HG03064 (cell line): ENCODE measurements around the gene B4GALNT3.

Experiments
- ATAC-seq: cut with Tn5 transposase; IDR thresholded peaks from one replicate; pipeline ENCODE4 v1.9.1; 2021; ENCODE audit warnings: low read depth; ENCODE audit not compliant: unreplicated experiment

B4GALNT3 gene

GRCh38 chr12:507391-507796 lies 47.7 kb downstream of the B4GALNT3 start:
- no peak for ATAC-seq

GRCh38 chr12:508145-508544 lies 48.4 kb downstream of the B4GALNT3 start:
- no peak for ATAC-seq

GRCh38 chr12:508795-509194 lies 49.1 kb downstream of the B4GALNT3 start:
- ATAC-seq: no peak

- no peak for ATAC-seq
These were observed 49.8 kb downstream of the B4GALNT3 start for GRCh38 chr12:509500-509899.

DNA sequence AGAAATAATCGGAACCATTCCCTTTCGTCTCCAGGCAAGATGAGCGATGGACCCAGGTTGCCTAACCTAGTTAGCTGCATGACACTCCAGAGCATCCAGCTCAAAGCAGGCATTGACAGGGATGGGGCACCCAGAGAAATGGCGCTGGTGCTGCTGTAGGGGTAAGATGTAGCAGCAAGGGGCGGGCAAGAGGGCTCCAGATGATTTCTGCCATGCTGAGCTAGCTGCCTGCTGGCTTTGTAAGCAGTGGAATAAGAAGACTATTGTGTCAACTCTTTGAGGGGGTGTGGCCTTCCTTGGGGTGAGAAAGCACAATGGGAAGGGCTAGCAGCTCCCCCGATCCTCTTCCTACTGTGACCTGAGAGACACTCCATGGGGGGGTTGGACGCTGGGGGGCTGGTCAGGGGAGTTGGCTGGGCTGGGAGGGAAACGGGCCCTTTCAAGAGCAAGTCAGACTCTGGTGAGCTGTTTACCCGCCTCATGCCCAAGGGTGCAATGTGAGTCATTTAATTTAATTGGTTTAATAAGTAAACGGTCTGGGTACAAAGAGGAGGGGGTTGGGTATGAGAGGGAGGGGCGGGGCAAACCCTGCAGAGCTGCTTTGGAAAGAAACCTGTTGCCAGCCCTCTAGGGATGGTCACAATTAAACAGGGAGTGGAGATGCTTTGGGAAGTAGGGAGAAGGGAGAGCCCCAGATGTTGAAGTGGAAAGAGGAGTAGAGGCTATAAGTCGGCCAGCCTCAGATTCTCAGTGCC lies 50.5 kb downstream of the B4GALNT3 start:
- ATAC-seq: no peak

GRCh38 chr12:512933-513332 lies 53.2 kb downstream of the B4GALNT3 start:
- ATAC-seq: no peak

DNA sequence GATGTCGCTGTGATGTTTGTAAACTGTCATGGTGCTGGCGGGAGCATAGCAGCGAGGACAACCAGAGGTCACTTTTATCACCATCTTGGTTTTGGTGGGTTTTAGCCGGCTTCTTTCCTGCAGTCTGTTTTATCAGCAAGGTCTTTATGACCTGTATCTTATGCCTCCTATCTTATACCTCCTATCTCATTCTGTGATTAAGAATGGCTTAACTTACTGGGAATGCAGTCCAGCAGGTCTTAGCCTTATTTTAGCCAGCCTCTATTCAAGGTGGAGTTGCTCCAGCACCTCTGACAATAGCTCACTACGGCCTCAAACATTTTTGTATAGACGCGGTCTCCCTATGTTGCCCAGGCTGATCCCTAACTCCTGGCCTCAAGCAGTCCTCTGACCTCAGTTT lies 53.7 kb downstream of the B4GALNT3 start:
- no peak for ATAC-seq

DNA sequence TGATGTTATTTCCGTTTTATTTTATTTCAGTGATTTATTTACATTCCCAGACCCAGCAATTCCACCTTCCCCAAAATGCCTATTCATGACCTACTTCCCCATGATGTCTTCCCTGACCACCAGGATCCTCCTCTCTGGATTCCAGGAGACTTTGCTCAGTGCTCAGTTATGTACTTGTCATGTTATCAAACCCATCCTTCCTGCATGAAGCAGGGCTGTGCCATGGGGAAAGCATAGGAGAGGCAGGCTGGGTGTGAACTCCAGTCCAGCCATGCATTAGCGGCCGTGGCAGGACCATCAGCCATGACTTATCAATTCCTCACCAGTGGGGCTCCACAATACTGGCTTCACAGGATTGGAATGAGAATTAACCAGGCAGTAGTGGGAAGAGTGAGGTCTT lies 57.8 kb downstream of the B4GALNT3 start:
- no peak for ATAC-seq

- ATAC-seq: no peak
These were observed 60.4 kb downstream of the B4GALNT3 start for GRCh38 chr12:520119-520518.

DNA sequence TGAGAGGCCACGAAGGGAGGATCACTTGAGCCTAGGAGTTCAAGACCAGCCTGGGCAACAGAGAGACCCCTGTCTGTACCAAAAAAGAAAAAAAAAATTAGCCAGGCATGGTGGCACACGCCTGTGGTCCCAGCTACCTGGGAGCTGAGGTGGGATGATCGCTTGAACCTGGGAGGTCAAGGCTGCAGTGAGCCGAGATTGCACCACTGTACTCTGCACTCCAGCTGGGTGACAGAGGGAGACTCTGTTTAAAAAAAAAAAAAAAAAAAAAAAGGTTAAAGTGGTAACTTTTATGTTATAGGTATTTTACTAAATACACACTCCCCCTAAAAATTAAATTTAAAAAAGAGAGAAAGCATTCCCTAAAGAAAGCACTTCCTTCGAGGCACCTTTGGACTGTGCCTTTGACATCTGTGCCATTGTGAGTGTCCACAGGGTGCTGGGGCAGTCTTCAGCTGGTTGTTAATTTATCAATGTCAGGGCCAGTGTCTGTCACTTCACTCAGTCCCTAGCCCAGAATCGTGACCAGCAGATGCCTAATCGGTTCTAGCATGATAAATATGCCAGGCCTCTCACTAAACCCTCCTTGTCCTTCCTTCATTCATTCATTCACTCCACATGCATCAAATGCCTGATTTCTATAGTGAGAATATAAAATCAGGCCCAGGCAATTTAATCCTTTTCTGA lies 63.1 kb downstream of the B4GALNT3 start:
- ATAC-seq: no peak

DNA sequence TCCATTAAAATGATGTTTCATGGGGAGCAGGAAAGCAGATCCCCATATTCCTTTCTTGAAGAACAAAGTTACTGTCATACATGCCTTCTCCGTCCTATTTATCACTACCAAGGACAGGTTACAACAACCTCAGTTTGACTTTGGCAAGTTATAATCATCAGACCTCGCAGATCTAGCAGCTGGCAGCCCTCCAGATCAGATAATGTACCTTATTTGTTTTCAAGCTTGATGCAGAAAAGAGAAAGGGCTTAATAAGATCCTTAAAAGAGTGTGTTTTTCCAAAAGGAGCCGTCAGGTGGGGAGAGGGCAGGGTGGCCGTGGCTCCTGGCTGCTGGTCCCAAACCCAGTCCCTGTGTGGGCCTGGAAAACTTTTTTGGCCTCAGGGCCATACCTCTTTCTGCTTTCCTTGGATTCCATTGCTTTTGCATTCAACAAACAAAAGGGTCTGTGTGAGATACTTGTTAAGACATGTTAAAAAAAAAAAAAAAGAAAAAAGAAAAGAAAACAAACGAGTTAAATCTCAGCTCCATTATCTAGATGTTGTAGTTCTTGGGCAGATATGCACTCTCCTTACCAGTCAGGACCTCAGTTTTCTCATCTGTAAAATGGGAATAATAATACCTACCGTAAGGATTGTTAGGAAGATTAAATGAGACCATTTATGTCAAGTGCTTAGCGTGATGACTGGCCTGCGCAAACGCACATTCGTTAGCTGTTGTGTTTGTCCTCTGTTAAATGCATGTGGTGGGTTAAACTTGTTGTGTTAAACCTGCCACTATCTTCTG lies 64.6 kb downstream of the B4GALNT3 start:
- no peak for ATAC-seq

DNA sequence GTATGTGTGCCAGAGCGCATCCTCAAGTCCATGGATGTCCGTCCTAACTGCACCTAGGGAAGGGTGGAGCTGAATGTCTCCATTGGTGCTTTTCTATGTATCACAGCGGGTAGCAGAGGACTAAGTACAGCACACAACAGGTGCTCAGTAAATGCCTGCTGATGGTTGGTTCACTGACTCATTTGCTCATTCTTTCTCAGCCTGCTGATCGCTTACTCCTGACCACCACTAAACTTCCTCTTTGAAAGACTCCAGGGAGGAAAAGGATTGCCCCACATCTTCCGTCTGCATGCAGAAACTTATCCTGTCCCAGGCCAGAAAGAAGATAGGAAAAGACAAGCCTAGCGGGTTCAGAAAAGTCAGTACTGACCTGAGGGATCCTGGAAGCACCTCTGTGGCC lies 66.3 kb downstream of the B4GALNT3 start:
- ATAC-seq: no peak

GRCh38 chr12:527241-527640 lies 67.5 kb downstream of the B4GALNT3 start:
- ATAC-seq: no peak

GRCh38 chr12:527729-528128 lies 68.0 kb downstream of the B4GALNT3 start:
- ATAC-seq: no peak

DNA sequence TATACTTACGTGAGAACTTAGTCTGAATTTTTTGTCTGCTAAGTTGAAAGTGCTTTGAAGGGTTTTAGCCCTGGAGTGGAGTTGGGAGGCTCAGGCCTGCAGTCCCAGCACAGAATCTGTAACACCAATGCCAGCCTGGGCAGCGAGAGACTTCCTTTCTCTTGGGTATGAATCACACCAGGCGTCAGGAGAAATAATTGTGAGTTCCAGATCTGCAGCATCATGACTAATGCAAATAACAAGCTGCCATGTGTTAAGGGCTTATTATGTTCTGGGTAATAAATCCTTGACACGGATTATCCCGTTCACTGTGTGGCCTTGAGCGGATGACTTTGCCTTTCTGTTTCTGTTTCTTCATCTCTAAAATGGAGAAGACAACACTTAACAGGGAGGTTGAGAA lies 70.6 kb downstream of the B4GALNT3 start:
- no peak for ATAC-seq

- ATAC-seq: no peak
These were observed 71.1 kb downstream of the B4GALNT3 start for GRCh38 chr12:530821-531220.

- no peak for ATAC-seq
These were observed 72.3 kb downstream of the B4GALNT3 start for GRCh38 chr12:531951-532585.

GRCh38 chr12:532908-533565 lies 73.3 kb downstream of the B4GALNT3 start:
- ATAC-seq: no peak

- ATAC-seq: no peak
These were observed 74.0 kb downstream of the B4GALNT3 start for GRCh38 chr12:533718-534117.

GRCh38 chr12:534216-534615 lies 74.5 kb downstream of the B4GALNT3 start:
- ATAC-seq: no peak
